G401 (cell line): ENCODE results near the gene TRIM2. TPM values are rescaled to one million over a fixed set of nuclear protein-coding genes. Genes with fewer than 3 reads are reported as not detected.

Source experiments
- total RNA-seq: library from RNA; depleted of rRNA; stranded (reverse); fragments of >200 nt; shearing (Covaris generic); gene quantifications from 2 replicates; pipeline ENCODE4 v1.2.3, GENCODE V29; 2014; rRNA removed

The TRIM2 gene
- total RNA-seq, 1 experiment from 2014 or later, result 0.44 TPM

Other genes starting within 250 kb of the TRIM2 start
- 16.2 and 18.6 TPM in 2 replicates for gene MND1, start 140.2 kb downstream of the TRIM2 start, total RNA-seq